OCI-M2 (cell line): ENCODE measurements around the gene STARD3.

Experiments used
- DNase-seq: peaks from one replicate; lab custom pipeline; 2025; ENCODE audit not compliant: unreplicated experiment; lab: John Stamatoyannopoulos, UW

Gene STARD3

DNA sequence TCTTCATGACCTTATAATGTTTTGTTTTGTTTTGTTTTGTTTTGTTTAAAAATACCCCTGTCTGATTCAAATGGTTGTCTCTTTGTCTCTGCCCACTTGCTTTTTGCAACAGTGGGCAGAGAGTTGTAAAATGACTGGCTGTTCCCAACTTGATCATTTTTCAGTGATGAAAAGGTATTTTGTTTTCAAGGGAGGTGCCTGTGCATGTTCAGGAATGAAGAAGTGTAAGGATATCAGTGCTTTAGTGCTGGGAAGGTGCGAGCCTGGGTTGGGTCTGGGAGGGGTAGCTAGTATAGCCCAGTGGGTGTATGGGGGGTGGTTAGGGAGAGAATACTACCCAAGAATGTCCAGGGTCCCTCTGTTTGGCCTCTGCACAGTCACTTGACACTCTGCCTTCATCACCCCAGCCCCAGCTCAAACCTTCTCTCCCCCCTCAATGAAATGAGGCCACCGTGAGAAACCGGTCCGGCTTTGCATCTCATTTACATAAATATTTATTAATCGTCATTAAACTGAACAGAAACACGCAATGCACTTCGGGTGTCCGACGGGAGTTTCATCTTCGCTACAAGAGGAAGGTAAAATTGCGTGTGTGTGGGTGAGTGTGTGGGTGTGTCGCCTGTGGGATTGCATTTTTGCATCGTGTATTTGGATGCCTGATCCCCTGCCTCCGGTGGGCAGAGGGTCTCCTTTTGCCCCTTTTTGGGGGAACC is 33.5 kb upstream of the STARD3 start:
- DNase-seq = no peak

DNA sequence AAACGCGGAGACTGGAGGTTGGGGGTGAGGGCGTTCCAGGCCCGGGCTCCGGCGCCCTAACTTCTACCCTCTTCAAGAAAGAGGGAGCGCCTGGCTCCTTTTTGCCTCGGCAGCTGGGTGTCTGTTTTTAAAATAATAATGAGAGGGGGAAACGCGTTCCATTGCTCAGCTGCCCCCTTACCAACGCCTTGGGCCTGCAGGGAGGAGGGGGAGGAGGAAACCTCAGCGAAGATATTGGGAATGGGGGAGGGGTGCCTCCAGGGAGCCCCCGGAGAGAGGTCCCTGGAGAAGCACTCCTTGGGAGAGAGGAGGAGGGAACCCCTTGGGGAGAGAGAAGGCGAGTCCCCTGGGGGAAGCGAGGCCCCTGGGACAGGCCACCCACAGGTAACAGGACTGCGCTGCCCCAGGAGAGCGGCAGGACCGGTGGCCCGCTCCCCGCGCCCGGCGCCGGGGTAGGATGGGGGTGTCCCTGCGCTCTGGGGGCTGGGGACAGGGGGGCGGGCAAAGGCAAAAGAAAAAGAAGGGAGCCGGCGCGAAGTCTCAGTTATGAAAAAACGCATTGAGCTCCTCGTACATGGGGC is 31.9 kb upstream of the STARD3 start:
- DNase-seq = no peak

DNA sequence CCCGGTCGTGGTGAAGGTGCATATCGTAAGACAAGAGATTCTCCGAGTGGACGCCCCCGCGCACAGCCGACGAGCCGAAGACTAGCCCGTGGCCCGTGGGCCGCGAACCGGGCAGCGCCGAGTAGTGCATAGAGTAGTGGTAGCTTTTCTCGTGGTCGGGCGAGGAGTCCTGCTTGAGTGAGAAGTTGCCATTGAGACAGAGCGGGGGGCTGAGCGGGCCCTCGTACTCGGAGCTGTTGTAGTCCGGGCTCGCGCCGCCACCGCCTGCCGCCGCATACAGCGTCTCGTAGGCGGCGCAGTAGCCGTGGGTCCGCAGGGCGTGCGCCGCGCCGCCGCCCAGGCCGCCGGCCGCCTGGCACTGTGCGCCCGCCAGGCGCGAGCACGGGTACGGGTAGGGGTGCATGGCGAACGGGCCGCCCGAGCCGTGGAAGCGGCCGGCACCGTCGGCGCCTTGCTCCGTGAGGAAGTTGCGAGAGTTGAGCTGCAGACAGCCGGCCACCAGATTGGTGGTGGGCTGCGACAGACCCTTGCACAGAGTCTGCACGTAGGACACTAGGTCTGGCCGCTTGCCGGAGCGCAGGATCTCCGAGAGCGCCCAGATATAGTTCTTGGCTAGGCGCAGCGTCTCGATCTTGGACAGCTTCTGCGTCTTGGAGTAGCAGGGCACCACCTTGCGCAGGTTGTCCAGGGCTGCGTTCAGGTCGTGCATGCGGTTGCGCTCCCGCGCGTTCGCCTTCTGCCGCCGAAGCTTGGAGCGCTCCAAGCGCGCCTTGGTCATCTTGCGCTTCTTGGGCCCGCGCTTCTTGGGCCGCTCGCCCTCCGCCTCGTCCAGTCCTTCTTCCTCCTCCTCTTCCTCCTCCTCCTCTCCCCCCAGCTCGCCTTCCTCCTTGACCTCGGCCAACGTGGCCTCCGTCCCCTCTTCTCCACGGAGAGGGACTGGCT is 31.2 kb upstream of the STARD3 start:
- DNase-seq = no peak

DNA sequence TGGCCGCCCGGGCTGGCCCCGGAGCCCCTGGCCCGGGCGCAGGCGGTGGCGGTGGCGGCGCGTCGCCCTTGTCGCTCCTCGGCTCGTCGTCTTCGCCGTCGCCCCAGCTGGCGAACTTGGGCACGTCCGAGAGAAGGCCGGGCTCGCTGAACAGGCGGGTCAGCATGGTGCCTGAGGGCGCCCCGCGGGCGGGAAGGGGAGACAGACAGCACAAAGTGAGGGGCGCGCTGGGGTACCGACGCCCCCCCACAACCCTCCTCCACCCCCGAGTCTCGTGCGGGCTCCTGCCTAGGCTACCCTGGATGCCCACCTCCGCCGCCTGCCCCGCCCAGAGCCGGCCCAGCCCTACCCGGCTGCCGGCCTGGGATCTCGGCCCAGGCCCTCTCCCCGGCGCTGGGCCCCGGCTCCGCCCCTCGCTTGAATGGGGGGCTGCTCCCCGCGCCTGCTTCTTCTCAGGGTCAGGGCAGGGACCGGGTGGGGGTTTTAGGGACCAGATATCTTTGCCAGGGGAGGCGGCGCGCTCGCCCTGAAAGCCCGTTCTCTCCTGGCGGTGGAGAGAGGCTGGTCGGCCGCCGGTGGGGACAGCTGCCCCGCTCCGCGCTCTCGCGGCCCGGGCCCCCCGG is 30.4 kb upstream of the STARD3 start:
- no peak for DNase-seq

DNA sequence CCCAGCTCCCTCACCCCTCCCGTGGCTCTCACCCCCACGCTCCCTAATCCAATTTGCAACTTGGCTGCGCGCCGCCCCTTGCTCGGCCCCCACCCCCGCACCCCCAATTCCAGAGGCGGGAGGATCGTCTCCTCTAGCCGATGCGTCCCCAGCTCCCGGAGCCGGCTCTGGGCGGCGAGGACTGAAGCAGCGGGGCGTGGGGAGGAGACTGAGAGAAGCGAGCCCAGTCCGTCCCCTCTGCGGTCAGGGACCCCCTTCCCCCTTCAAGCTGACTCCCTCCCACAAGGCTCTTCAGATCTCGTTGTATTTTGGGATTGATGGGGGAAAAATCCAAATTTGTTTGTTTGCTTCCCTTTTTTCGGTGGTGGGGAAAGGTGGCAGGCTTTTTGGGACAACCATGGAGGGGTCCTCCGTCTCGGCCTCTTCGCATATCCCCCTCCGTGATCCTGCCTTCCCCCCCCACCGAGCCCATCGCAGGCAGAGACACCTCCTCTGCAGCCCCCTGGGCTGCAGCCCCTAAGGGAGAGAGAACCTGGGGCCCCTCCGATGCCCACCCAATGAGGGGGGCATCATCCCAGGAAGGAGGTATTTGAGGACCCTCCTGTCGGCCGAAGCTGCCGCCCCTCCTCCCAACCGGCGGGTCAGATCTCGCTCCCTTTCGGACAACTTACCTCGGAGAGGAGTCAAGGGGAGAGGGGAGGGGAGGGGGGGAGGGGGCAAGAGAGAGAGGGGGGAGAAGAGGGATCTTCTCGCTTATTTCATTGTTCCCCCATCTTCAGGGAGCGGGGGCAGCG is 29.7 kb upstream of the STARD3 start:
- DNase-seq = no peak

DNA sequence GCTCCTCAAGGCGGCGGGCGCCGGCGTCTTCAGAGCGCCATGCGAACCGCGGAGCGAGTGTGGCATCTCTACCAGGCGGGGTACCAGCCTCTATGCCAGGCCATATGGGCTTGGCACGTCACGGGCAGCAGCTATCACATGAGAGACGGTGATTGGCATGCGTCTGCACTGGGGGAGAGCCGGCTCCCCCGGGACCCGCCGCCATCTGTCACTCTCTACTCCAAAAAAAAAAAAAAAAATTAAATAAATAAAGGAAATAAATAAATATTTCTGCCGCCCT is 29.2 kb upstream of the STARD3 start, which contains the start of gene NEUROD2:
Gene NEUROD2 (minus strand): TSS at position 70 of the 280 bp plus-strand sequence. CDS start 1,321 bp downstream, outside the sequence.
- no peak for DNase-seq

DNA sequence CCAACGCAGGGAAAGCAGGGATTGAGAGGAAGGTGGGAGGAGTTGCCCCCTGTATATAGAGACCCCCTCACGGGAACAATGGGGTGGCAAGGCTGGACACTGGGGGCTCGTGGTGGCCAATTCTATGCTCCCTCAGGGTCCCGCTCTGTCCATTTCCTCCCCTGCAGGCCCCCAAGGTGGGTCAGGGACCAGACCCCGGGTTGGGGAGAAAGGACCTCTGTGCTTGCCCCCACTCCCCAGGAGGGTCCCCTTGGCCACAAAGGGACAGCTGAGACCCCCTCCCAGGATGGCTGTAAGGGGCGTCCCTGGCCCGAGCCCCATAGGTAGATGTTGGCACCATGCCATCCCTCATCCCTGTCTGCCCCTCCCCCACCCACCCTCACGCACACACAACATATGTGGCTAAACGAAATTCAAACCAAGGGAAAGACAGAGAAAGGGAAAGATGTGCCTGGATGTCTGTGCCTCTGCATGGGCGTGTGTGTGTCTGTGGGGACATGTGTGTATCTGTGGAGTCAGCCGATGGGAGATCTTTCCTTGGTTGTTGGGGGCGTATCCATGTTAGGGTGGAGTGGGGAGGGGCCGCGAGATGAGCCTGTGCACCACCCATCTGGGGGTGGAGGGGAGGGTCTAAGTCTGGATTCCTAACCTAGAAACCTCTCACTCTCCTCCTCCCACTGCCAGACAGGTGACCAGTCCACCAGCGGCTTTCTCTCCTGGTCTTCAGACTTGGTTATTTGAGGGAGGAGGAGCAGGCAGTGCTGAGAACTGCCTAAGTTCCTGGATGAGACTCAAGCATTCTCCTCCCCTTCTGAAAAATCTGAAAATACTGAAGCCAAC is 28.6 kb upstream of the STARD3 start:
- no peak for DNase-seq

DNA sequence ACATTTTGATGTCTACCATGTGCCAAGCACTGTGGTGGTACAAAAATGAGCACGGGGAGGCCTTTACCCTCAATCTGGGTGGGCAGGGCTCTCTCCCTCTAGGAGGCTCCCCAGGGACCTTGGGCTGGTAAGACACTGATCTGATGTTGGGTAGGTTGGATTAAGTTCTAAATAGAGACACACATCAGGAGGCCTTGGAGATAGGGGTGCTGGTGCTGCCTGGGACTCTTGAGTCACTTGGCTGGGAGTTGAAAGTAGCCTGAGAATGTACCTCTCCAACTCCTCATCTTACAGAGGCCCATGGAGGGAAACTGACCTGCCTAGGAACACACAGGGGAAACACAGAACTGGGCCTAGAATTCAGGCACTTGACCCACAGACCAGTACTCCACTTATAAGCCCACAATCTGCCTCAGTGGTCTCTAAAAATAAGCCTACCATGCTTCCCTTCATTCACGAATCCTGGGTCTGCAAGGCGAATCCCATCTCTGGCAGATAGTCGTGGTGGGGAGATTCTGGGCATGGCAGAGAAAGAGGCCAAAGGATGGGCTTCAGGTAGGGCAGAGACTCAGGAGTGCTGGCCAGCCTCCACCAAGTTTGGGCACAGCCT is 27.4 kb upstream of the STARD3 start:
- DNase-seq = no peak

DNA sequence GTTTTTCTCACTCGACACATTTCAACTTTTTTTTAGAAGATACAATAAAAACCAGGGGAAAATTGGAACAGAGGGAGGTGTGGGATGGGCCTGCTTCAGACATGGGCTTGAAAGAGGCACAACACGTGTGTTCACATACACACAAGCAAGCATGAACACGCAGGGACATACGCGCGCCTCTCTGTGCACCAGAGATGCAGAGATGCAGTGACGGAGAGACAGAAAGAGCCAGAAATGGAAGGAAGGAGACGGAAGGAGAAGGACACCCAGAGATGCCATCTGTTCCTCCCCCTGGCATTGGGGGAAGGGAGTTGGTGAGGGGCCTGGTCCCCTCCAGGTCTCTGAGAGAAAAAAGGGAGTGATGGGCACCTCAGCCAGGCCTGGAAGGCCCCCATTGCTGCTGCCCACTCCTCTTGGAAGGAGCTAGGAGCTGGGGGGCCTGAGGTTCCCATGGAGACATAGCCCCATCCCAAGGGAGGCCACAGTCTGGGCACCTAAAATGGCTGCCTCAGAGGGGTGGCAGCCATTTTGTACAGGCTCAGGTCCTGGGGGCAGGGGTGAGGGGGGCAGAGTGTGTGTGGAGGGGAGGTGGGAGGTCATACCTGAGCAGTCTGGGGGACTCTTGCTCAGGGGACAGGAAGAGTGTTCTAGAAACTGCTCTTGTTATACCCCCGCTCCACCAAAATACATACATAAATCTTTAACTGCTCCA is 25.4 kb upstream of the STARD3 start:
- DNase-seq = no peak

DNA sequence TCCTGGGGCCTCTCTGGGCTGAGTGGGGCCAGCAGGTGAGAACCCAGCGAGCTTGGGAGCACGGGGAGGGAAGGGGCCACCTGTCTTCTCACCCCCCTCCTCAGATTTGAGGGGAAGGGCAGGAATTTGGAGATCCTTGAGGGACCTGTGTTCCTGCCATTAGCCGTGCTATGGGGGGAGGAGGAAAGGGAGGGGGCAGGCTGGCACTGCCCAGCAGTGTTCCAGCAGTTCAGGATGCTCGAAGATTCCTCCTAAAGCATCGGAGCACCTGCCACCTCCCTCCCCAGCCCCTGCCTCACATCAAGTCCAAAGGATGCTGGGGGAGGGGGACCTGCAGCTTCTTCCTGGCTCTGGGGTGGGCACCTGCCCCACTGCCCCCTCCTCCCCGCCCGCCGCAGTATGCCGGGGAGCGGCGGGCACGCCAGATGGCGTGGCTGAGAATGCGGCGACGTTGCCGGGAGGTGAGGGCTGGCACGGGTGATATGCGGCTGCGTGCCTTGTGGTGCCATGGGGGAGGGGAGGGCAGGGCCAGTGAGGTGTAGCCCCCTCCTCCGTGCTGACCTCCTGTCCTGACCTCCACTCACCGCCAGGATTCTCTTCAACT is 24.6 kb upstream of the STARD3 start:
- DNase-seq = no peak

DNA sequence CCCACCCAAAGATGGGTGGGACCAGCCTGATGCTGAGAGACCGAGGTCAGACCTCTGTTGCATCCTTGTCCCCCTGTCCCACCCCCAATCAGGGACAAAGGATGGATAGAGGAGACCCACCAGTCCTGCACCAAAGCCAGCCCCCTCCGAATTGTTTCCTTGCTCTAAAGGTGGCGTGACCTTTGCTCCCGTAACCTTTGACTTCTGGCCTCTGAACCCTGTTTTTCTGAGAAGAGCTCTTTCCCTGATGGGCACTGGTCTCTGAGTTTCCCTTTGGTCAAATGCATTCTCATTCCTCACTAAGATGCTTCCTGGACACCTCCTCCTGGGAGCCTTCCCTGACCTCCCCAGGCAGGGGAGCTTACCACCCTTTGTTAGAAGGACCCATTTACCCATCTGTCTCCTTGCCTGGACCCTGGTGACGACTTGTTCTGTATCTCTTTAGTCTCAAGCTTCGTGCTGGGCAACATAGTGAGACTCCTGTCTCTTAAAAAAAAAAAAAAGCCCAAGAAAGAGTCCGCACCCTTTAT is 23.9 kb upstream of the STARD3 start:
- no peak for DNase-seq

DNA sequence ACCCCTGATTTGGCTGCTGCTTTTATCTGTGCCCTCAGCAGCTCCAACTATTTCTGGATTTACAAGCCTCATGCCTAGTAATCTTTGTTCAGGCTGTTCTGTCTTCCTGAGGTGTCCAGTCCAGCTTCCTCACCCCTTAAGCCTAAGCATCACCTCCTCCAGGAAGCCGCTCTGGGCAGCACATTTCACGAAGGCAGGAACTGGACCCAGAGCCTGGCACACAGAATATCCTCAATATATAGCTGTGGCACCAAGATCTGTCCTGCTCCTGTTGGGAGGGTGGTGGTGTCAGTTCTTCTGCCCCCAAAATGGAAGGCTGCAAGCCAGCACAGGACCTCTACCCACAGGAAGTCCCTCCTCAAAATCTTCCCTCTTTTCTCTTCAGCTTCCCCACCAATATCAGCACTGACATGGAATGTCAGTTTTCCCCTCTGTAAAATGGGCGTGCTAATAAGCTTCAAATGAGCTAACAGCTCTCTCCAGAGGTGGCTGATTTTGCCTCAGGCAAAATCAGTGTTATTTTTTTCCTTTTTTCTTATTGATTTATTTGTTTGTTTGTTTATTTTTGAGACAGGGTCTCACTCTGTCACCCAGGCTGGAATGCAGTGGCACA is 22.3 kb upstream of the STARD3 start:
- DNase-seq = no peak

DNA sequence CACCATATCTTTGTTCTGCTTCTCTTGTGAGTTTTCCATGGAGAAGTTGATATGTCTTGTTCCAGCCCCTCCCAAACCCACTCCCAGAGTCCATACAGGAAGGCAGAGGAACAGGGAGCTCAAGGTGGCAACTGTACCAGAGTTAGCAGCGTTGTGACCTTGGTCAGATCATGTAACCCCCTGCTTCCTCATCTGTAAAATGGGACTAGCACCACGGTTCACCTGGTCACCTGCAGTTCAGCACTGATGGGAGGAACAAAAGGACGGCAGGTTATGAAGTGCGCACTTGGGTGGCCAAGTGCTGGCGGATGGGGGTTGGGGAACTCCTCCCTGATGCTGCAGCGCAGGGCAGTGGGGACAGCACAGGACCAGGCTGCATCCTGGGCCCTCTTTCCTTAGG is 21.5 kb upstream of the STARD3 start:
- DNase-seq = no peak

DNA sequence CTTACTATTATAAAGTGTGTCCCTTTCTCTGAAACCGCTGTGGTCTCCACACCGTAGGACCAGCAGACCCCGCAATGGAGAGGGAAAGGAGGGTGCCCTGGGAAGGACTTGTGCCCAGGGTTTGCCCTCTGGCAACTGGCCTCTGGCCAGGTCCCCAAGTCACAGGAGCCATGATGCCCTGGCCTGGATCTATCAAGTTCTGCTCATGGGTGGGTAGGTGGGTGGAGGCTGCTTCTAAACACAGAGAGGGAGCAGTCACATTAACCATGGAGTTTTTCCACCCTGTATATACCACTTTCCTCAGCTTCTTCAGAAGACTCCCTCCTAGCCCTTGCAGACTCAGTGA is 19.9 kb upstream of the STARD3 start:
- no peak for DNase-seq

DNA sequence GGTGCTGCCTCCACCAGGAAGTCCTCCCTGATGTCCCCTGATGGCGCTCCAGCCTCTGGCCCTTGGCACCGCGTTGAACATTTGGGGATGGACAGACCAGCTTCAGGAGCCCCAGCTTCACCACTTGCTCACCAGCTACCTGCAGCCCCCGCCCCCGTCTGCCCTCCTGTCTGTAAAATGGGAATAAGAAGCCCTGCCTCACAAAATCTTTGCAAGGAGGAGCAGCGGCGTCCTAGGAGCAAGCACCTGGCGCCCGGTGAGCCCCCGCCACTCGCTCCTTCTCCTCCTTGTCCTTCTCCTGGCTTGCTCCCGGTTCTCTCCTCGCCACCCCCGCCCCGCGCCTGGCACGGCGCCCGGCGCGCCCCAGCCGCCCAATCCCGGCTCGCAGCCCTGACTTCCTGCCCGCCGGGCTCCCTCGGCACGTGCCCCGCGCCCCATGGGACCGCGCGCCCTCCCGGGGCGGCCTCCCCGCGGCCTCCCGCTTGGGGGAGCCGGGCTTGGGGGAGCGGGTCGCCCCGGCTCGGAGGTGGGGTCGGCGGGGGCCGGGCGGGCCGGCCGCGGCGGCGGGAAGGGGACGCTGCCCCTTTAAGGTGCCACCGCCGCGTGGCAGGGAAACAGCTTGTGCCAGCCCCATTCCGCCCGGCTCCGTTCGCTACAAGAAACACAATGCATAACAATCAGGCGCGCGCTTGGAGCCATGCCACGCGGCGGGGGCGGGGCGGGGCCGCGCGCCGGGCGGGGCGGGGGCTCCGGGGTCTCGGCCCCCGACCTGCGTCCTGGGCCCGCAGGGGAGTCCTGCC is 19.3 kb upstream of the STARD3 start:
- DNase-seq = no peak

DNA sequence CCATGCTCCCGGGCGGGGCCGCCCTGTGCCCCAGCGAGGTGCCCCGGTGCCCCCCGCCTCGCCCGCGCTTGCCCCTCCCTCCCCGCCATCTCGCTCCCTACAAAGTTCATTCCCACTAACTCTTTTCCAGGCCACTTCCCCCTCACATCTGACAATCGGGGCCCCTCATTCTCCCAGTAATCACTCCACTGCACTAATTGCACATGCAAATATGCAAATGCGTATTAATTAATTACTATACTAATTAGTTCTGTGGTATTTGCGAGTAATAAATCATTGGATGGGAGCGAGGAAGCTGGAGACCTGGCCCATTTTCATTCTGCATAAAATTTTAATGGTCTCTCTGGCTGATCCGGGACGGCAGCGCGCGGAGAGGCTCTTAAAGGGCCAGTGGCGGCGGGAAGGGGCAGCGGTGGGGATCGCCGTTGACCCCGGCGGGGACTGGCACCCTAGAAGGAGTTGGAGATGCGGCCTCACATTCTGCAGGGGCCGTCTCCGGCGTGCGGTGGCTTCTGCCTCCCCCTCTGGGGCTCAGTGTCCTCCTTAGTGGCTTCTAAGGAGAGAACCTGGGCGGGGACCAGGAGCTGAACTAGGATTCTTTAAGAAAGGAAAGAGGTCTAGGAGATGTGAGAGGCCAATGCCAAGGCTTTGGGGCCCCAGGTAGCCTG is 18.6 kb upstream of the STARD3 start:
- DNase-seq = no peak
